Ascending aorta (tissue), 2 donors: ENCODE data around the gene XPO6. TPM values are rescaled to one million over a fixed set of nuclear protein-coding genes. Genes with fewer than 3 reads are reported as not detected.

Source experiments
- DNase-seq, 2 donors: peaks; one replicate each; pipeline ENCODE4 v3.0.0-alpha.2; 2019; ENCODE audit warnings: low spot score in 2 of 2
- H3K27ac ChIP-seq, 2 donors: fragments of 200-600 bp; sonication (generic); one replicate each; pipeline ENCODE4 v1.5.1; 2016 to 2017; ENCODE audit warnings: mild to moderate bottlenecking in 1 of 2
- H3K27me3 ChIP-seq: fragments of 200-600 bp; sonication (generic); one replicate; pipeline ENCODE4 v1.5.1; 2017
- H3K36me3 ChIP-seq, 2 donors: fragments of 200-600 bp; sonication (generic); one replicate each; pipeline ENCODE4 v1.5.1; 2016
- H3K4me1 ChIP-seq, 2 donors: fragments of 200-600 bp; sonication (generic); one replicate each; pipeline ENCODE4 v1.5.1; 2016 to 2017; ENCODE audit warnings: mild to moderate bottlenecking in 1 of 2
- H3K4me3 ChIP-seq, 2 donors: fragments of 200-600 bp; sonication (generic); one replicate each; pipeline ENCODE4 v1.5.1; 2016 to 2017; ENCODE audit warnings: mild to moderate bottlenecking in 1 of 2
- H3K9me3 ChIP-seq, 2 donors: fragments of 200-600 bp; sonication (generic); one replicate each; pipeline ENCODE4 v1.5.1; 2016
- intact Hi-C: fragments of 100-400 bp; cut with DNase I; formaldehyde crosslinking; loops from one replicate; pipeline ENCODE4 v1.15.1; 2023
- total RNA-seq: library from RNA; depleted of rRNA; stranded (reverse); fragments of >200 nt; gene quantifications from one replicate; pipeline ENCODE4 v1.1.0, GENCODE V29; 2016
- TF ChIP-seq, protein P1 (sequence below), 3 experiments: fragments of 200-600 bp in 2 of 3; fragments of 450-650 bp in 1 of 3; sonication (generic) in 2 of 3; IDR thresholded peaks; one replicate each; pipeline ENCODE4 v1.5.1; 2016 to 2019; ENCODE audit warnings: antibody characterized with exemption in 3 of 3, mild to moderate bottlenecking in 1 of 3, moderate library complexity in 1 of 3

The XPO6 gene
- total RNA-seq, 1 donor from 2014 or later = 180 TPM

DNA sequence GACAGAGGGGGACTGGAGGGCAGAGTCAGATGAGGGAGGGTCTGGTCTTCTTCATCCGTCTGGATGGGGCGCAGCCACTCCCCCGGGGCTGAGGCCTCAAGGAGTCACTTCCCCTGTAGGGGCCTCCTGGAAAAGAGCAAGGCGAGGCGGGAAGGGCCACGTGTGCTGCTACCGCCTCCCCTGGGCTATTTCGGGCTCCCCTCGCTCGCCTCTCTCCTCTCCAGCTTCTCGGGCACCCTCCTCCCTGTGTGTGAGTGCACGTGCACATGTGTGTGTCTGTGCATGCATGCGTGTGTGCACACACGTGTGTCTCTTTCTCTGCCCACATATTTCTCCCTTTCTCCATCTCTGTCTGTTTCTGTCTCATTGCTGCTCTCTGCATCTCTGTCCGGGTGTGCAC is 158.3 kb downstream of the XPO6 start:
- no peak for DNase-seq
- no peaks in the 10 kb centered on the region for H3K4me1 ChIP-seq
- peaks cover 0 to 5% of the 10 kb centered on the region in 2 donors for H3K9me3 ChIP-seq
- no peaks in the 10 kb centered on the region for H3K36me3 ChIP-seq
- TF ChIP-seq, protein P1, sequence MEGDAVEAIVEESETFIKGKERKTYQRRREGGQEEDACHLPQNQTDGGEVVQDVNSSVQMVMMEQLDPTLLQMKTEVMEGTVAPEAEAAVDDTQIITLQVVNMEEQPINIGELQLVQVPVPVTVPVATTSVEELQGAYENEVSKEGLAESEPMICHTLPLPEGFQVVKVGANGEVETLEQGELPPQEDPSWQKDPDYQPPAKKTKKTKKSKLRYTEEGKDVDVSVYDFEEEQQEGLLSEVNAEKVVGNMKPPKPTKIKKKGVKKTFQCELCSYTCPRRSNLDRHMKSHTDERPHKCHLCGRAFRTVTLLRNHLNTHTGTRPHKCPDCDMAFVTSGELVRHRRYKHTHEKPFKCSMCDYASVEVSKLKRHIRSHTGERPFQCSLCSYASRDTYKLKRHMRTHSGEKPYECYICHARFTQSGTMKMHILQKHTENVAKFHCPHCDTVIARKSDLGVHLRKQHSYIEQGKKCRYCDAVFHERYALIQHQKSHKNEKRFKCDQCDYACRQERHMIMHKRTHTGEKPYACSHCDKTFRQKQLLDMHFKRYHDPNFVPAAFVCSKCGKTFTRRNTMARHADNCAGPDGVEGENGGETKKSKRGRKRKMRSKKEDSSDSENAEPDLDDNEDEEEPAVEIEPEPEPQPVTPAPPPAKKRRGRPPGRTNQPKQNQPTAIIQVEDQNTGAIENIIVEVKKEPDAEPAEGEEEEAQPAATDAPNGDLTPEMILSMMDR (IDR thresholded peaks at IDR 0.05) = no peak
- intact Hi-C loops = no loop called here
- H3K27me3 ChIP-seq = no peaks in the 10 kb centered on the region
- H3K27ac ChIP-seq = no peak overlapping the region
- no peak overlapping the region for H3K4me3 ChIP-seq

DNA sequence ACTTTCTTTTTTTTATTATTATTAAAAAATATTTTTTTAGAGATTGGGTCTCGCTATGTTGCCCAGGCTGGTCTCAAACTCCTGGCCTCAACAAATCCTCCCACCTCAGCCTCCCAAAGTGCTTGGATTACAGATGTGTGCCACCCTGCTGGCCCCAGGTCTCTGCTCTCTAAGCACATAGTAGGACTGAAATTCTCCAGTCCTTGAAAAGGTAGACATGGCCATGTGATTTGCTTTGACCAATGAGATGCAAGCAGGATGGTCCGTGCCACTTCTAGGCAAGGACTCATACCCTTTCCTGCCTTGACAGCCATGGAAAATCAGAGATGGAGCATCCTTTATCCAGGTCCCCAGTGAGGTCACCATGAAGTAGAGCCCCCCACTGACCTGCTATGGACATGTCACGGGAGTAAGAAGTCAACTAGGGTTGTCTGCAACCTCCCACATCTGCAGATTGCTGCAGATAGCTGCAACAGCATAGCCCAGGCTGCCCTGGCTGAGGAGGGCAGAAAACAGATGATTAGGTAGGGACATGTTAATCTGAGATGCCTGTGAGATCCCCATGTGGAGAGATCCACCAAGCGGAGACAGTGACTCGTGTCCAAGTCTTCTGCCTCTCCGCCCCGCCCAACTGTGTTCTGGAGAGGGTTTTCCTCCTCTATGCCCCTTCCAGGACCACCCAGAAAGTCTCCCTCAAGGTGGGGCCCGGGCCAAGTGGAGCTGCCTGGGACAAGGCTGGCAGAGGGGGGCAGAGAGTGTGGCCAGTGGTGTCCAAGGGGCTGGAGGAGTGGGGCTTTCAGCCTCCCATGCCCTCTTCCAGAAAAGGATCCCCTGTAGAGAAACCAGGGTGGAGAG is 159.3 kb downstream of the XPO6 start:
- Histone ChIP-seq H3K4me3 (no peak overlapping the region), H3K9me3 (peaks cover 0 to 7% of the 10 kb centered on the region in 2 donors), H3K27me3 (no peaks in the 10 kb centered on the region), H3K4me1 (no peaks in the 10 kb centered on the region), H3K36me3 (no peaks in the 10 kb centered on the region), H3K27ac (no peak overlapping the region)
- no peak for DNase-seq
- TF ChIP-seq, protein P1 (IDR thresholded peaks at IDR 0.05) = no peak
- intact Hi-C loops = no loop called here

GRCh38 chr16:28051486-28051885 is 160.3 kb downstream of the XPO6 start:
- DNase-seq = no peak
- Histone ChIP-seq H3K4me3 (no peak overlapping the region), H3K27me3 (no peaks in the 10 kb centered on the region), H3K27ac (no peak overlapping the region), H3K4me1 (no peaks in the 10 kb centered on the region), H3K9me3 (peaks cover 0 to 7% of the 10 kb centered on the region in 2 donors), H3K36me3 (no peaks in the 10 kb centered on the region)
- TF ChIP-seq, protein P1 (IDR thresholded peaks at IDR 0.05) = no peak
- intact Hi-C loops = no loop called here

Other genes starting within 250 kb of the XPO6 start
- not detected for gene GSG1L, start 148.3 kb downstream of the XPO6 start, total RNA-seq
- gene SBK1, start 80.6 kb upstream of the XPO6 start, total RNA-seq = not detected
- gene NPIPB6, start 151.5 kb upstream of the XPO6 start, total RNA-seq = 1.7 TPM
- gene EIF3CL, start 191.9 kb upstream of the XPO6 start, total RNA-seq = 200 TPM